HL-60/S4 treated with phorbol 12-myristate 13-acetate at 8.2 ng/mL for 4 days and 3 days (cell line): Measurements from ENCODE around the gene NPC1L1.

Experiments
- in situ Hi-C: fragments of 300-500 bp; cut with MboI; formaldehyde crosslinking; loops from 2 replicates; pipeline ENCODE4 v1.15.0; 2022; ENCODE audit warnings: low sequenced_read_pairs

Gene NPC1L1, protein sequence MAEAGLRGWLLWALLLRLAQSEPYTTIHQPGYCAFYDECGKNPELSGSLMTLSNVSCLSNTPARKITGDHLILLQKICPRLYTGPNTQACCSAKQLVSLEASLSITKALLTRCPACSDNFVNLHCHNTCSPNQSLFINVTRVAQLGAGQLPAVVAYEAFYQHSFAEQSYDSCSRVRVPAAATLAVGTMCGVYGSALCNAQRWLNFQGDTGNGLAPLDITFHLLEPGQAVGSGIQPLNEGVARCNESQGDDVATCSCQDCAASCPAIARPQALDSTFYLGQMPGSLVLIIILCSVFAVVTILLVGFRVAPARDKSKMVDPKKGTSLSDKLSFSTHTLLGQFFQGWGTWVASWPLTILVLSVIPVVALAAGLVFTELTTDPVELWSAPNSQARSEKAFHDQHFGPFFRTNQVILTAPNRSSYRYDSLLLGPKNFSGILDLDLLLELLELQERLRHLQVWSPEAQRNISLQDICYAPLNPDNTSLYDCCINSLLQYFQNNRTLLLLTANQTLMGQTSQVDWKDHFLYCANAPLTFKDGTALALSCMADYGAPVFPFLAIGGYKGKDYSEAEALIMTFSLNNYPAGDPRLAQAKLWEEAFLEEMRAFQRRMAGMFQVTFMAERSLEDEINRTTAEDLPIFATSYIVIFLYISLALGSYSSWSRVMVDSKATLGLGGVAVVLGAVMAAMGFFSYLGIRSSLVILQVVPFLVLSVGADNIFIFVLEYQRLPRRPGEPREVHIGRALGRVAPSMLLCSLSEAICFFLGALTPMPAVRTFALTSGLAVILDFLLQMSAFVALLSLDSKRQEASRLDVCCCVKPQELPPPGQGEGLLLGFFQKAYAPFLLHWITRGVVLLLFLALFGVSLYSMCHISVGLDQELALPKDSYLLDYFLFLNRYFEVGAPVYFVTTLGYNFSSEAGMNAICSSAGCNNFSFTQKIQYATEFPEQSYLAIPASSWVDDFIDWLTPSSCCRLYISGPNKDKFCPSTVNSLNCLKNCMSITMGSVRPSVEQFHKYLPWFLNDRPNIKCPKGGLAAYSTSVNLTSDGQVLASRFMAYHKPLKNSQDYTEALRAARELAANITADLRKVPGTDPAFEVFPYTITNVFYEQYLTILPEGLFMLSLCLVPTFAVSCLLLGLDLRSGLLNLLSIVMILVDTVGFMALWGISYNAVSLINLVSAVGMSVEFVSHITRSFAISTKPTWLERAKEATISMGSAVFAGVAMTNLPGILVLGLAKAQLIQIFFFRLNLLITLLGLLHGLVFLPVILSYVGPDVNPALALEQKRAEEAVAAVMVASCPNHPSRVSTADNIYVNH (N-terminal part only)

GRCh38 chr7:44541028-44541869, at the start of gene NPC1L1:
TSS of gene NPC1L1 (minus strand) at chr7:44541330. CDS start at chr7:44541259, 71 bp downstream.
- in situ Hi-C loops: no loop called here

- in situ Hi-C loops: loop anchor here (25.0 kb wide), 2 partner anchors 246 to 546 kb away; partner anchors contain the start of gene H2AZ2
These were observed 49.8 kb upstream of the NPC1L1 start for GRCh38 chr7:44590910-44591309.

DNA sequence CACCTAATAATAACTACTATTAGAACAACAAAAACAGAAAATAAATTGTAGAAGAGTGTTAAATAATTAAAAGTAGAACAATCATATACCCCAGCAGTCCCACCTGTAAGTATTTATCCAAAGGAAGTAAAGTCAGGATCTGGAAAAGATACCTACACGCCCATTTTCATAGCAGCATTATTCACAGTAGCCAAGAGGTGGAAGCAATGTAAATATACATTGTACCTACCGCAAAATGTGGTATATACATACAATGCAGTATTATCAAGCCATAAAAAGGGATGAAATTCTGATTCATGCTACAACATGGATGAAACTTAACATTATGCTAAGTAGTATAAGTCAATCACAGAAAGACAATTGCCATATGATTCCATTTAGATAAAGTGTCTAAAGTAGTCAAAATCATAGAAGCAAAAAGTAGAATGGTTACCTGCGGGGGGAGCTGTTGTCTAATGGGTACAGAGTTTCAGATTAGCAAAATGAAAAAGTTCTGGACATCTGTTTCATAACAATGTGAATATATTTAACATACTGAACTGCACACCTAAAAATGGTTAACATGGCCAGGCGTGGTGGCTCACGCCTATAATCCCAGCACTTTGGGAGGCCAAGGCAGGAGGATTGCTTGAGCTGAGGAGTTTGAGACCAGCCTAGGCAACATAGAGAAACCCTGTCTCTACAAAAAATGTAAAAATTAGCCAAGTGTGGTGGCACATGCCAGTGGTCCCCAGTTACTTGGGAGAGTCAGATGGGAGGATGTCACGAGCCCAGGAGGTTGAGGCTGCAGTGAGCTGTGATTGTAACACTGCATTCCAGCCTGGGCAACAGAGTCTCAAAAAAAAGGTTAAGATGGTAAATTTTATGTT, 46.9 kb upstream of the NPC1L1 start:
- in situ Hi-C loops: loop anchor here (25.0 kb wide), 2 partner anchors 249 to 549 kb away; partner anchors contain the start of gene H2AZ2

- in situ Hi-C loops: loop anchor here (25.0 kb wide), 2 partner anchors 254 to 554 kb away; partner anchors contain the start of gene H2AZ2
These were observed 42.2 kb upstream of the NPC1L1 start for GRCh38 chr7:44583146-44583865.

GRCh38 chr7:44581879-44582603, 40.9 kb upstream of the NPC1L1 start, which contains the start of gene TMED4:
TSS of gene TMED4 (minus strand) at chr7:44582231. CDS start at chr7:44582206, 25 bp downstream.
- in situ Hi-C loops: loop anchor here (25.0 kb wide), 2 partner anchors 255 to 555 kb away; partner anchors contain the start of gene H2AZ2

DNA sequence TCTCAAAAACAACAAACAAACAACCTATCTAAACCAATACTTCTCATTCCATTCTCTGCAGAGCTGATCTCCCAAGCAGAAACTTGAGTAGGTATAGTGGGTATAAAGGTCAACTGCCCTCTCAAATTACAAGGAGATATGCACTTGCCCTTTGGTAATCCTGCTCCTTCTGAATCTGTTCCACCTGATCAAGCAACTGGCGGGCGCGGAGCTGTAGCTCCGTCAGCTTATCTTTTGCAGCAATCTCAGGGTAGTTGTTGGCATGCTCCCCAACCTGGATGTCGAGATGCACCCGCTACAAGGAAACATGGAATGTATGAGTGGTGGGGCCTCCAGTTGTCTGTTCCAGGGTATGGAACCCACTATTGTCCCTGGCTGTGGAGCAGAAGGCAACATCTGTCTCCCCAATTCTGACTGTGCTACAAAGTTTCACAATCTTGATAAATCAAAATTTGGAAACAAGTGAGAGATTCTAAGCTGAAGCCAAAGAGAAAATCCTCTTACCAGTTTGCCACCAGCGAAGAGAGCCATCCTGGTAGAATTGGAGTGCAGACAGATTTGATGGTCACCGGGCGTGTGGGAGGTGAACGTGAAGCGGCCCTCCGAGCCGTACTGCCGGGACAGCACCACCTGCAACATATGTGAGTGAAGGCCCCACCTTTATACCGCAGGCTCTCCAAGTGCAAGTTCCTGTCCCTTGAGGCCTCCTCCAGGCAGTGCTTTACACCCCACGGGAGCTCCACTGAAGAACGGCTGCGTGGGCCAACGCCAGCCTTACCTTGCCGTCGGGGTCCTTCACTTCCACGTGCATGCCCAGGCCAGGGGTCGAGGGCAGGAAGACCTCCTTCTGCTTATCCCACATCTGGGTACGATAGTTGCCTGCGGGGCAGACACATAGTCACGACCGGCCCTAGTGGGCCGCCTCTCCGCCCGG, 40.1 kb upstream of the NPC1L1 start:
- in situ Hi-C loops: loop anchor here (25.0 kb wide), 2 partner anchors 256 to 556 kb away; partner anchors contain the start of gene H2AZ2

- in situ Hi-C loops: loop anchor here (25.0 kb wide), 2 partner anchors 261 to 561 kb away; partner anchors contain the start of gene H2AZ2
These were observed 35.1 kb upstream of the NPC1L1 start for GRCh38 chr7:44576228-44576627.

DNA sequence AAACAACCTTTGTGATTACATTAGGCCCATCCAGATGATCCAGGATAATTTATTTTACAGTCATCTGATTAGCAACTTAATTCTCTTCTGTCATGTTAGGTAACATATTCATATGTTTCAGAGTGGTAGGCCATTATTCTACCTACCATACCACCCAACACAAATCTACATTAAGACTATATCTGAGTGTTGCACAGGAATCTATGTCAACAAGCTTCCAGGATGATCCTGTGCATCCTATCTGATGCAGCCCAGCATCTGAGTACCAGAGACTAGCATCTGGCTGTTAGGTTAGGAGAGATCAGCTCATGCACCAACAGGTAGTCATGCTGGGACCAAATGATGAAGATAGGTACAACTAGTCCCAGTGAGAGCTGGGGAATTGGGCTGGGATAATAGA, 33.9 kb upstream of the NPC1L1 start:
- in situ Hi-C loops: loop anchor here (25.0 kb wide), 2 partner anchors 262 to 562 kb away; partner anchors contain the start of gene H2AZ2

DNA sequence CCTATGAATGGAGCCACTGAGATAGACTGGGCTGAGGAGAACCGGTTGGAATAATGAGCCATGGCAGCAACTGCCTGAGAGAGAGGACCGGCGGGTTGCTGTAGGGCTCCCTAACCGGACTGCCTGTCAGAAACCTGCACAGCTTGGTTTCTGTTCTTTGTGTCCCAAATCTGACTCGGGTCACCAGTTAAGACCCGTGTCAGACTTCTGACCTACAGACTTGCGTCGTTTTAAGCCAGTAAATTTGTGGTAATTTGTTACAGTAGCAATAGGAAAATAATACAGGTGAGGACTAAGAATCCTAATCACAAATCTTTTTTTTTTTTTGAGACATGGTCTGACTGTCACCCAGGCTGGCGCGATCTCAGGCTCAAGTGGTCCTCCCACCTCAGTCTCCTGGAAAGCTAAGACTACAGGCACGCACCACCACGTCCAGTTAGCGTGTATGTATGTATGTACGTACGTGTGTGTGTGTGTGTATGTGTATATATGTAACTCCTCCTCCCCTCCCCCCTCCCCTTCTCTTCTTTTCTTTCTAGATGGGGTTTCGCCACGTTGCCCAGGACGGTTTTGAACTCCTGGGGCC, 33.2 kb upstream of the NPC1L1 start:
- in situ Hi-C loops: no loop called here

DNA sequence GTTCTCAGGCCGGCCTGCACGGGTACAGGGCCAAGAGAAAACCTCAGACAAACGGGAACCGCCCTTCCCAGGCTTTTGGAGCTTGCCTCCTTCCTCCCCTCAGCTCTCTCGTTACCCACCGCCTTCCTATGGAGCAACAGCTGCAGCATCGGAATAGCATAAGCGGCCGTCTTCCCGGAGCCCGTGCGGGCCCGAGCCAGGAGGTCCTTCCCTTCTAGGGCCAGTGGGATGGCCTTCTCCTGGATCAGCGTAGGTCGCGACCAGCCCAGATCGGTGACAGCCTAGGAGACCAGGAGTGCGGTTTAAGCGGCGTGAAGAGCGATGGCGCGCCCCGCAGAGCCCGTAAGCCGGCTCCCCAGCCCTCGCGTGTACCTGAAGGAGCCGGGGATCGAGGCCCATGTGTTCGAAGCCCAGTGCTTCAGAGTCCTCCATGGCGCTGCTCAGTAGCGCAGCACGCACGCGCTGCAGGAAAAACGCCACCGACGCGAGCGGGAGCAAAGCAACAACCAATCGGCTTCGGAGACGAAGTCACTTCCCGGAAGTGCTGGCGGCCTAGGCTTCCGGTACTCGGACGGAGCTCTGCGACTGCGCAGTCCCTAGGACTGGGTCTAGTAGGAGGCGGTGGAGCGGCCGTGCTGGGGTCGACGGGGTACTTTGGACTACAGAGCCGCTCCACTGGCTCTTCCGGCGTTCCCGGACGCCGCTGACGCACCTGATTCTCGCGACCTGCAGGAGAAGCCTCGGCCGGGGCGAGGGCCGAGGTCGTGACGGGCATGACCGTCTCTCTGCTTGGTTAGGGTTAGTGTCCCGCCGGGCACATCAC, 32.5 kb upstream of the NPC1L1 start, which contains the start of gene DDX56:
Gene DDX56 (minus strand): TSS at position 445 of the 823 bp plus-strand sequence. CDS start 13 bp downstream, at position 432.
- in situ Hi-C loops: no loop called here

GRCh38 chr7:44572771-44573170, 31.6 kb upstream of the NPC1L1 start:
- in situ Hi-C loops: no loop called here

DNA sequence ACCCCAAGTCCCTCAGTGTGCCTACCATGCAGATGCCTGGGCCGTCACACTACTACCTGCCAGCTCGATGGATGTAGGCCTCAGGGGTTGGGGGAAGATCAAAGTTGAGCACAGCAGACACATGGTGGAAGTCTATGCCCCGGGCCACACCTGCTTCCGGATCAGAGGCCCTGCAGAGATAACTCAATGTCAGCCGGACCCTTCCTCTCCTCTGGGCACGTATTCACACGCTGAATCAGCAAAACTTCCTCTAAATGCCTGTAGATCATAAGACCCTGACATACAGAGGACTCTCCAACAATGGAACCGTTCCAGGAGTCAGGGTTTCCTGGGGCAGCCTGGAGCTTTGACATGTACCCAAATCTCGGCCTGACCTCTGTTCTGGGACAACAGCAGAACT, 28.8 kb upstream of the NPC1L1 start:
- in situ Hi-C loops: no loop called here

- in situ Hi-C loops: no loop called here
These were observed 27.8 kb upstream of the NPC1L1 start for GRCh38 chr7:44568771-44569560.

- in situ Hi-C loops: no loop called here
These were observed 26.8 kb upstream of the NPC1L1 start for GRCh38 chr7:44567884-44568283.
